Kidney (tissue), 14 donors: ENCODE data around the gene PPP1R2B. TPM values are rescaled to one million over a fixed set of nuclear protein-coding genes. Genes with fewer than 3 reads are reported as not detected.

Experiments used
- DNase-seq, 5 donors: peaks; one replicate each; pipeline ENCODE4 v3.0.0-alpha.2; 2013 to 2020
- FAIRE-seq: peaks from 2 replicates; lab custom pipeline; 2012; peaks lifted over from hg19 to GRCh38; lab: Jason Lieb, UNC
- H3K27ac ChIP-seq, 2 donors: one replicate each; pipeline ENCODE4 v1.7.0; 2013; ENCODE audit warnings: low read depth in 2 of 2, low read length in 2 of 2, inconsistent platforms in 1 of 2
- H3K27me3 ChIP-seq: one replicate; pipeline ENCODE4 v1.7.1; 2013; ENCODE audit warnings: low read length, inconsistent platforms; ENCODE audit not compliant: control insufficient read depth, insufficient read depth
- H3K36me3 ChIP-seq, 3 donors: one replicate each; pipeline versions ENCODE4 v1.7.0 to v1.7.1; 2013; ENCODE audit warnings: low read length in 3 of 3, control low read depth in 1 of 3, inconsistent platforms in 1 of 3; ENCODE audit not compliant: insufficient read depth in 3 of 3, control insufficient read depth in 2 of 3
- H3K4me1 ChIP-seq, 3 donors: one replicate each; pipeline versions ENCODE4 v1.7.0 to v1.7.1; 2013; ENCODE audit warnings: low read length in 3 of 3, inconsistent platforms in 1 of 3, low read depth in 1 of 3; ENCODE audit not compliant: control insufficient read depth in 2 of 3, insufficient read depth in 2 of 3
- H3K4me3 ChIP-seq, 3 donors: one replicate each; pipeline versions ENCODE4 v1.7.0 to v1.8.1; 2013; ENCODE audit warnings: low read length in 3 of 3, control low read depth in 1 of 3, inconsistent platforms in 1 of 3
- H3K9ac ChIP-seq, 3 donors: one replicate each; pipeline versions ENCODE4 v1.7.0 to v1.7.1; 2013; ENCODE audit warnings: low read length in 3 of 3, control low read depth in 1 of 3, inconsistent platforms in 1 of 3
- H3K9me3 ChIP-seq, 3 donors: one replicate each; pipeline versions ENCODE4 v1.7.0 to v1.7.1; 2013; ENCODE audit warnings: low read length in 3 of 3, control low read depth in 1 of 3, inconsistent platforms in 1 of 3; ENCODE audit not compliant: control insufficient read depth in 2 of 3, insufficient read depth in 1 of 3
- CTCF ChIP-seq: IDR thresholded peaks from 3 replicates; pipeline ENCODE4 v1.5.1; 2012; ENCODE audit warnings: mild to moderate bottlenecking, moderate library complexity, borderline replicate concordance; ENCODE audit not compliant: insufficient read depth; ENCODE audit errors: extremely low read depth
- intact Hi-C: fragments of 100-400 bp; cut with DNase I; formaldehyde crosslinking; loops from one replicate; pipeline ENCODE4 v1.11.1; 2022
- polyA plus RNA-seq: library from polyadenylated mRNA; stranded (reverse); fragments of 350-450 nt; fragmentation: Illumina TruSeq; extraction: RNeasy Lipid Tissue Mini Kit (QIAGEN cat#74804); gene quantifications from one replicate; pipeline ENCODE4 v1.2.3, GENCODE V29; 2014; ENCODE audit warnings: low read depth, low replicate concordance; ENCODE audit not compliant: insufficient read depth
- total RNA-seq: library from RNA; stranded (reverse); fragmentation: NEBNext Ultra II Directional; extraction: Animal tissue kit (Norgen Biotek cat#: 25700); gene quantifications from one replicate; pipeline ENCODE4 v1.2.1, GENCODE V29; 2021
- donor health status: control.
- donor health status: control.
- donor health status: control.
- donor health status: control.
- donor health status: control.
- donor health status: DM: yes; HTN: yes; CAD: no.
- donor health status: Normal renal cell carcinoma (clear cell type).

The PPP1R2B gene
- total and polyA plus RNA-seq, 2 donors from 2014 or later = not detected

- Histone ChIP-seq H3K9me3 (no peaks in the 10 kb centered on the region), H3K36me3 (no peaks in the 10 kb centered on the region), H3K9ac (no peak overlapping the region), H3K4me3 (no peak overlapping the region), H3K27me3 (no peaks in the 10 kb centered on the region), H3K27ac (no peak overlapping the region), H3K4me1 (no peaks in the 10 kb centered on the region)
- DNase-seq (no peak), FAIRE-seq (no peak)
- intact Hi-C loops = no loop called here
- no peak for TF ChIP-seq CTCF
These were observed 33.3 kb downstream of the PPP1R2B start for GRCh38 chr5:156883316-156883875.

- Histone ChIP-seq H3K27ac (no peak overlapping the region), H3K9ac (no peak overlapping the region), H3K36me3 (no peaks in the 10 kb centered on the region), H3K4me3 (no peak overlapping the region), H3K27me3 (no peaks in the 10 kb centered on the region), H3K4me1 (no peaks in the 10 kb centered on the region), H3K9me3 (no peaks in the 10 kb centered on the region)
- DNase-seq = no peak
- intact Hi-C loops = no loop called here
- no peak for TF ChIP-seq CTCF
- no peak for FAIRE-seq
These were observed 38.4 kb downstream of the PPP1R2B start for GRCh38 chr5:156888520-156888919.

- Histone ChIP-seq H3K4me1 (no peaks in the 10 kb centered on the region), H3K4me3 (no peak overlapping the region), H3K36me3 (no peaks in the 10 kb centered on the region), H3K9me3 (no peaks in the 10 kb centered on the region), H3K27ac (no peak overlapping the region), H3K27me3 (no peaks in the 10 kb centered on the region), H3K9ac (no peak overlapping the region)
- no peak for DNase-seq
- intact Hi-C loops = no loop called here
- TF ChIP-seq CTCF = no peak
- FAIRE-seq = no peak
These were observed 42.1 kb downstream of the PPP1R2B start for GRCh38 chr5:156892223-156892622.

GRCh38 chr5:156892864-156893263 lies 42.8 kb downstream of the PPP1R2B start:
- no peak for TF ChIP-seq CTCF

More at GRCh38 chr5:156892864-156893263, 42.8 kb downstream of the PPP1R2B start:
- H3K27ac ChIP-seq = no peak overlapping the region
- FAIRE-seq (no peak), DNase-seq (no peak)
- no peak overlapping the region for H3K9ac ChIP-seq
- H3K4me1 ChIP-seq = no peaks in the 10 kb centered on the region
- H3K4me3 ChIP-seq = no peak overlapping the region
- no peaks in the 10 kb centered on the region for H3K27me3 ChIP-seq
- intact Hi-C loops = no loop called here
- no peaks in the 10 kb centered on the region for H3K36me3 ChIP-seq
- no peaks in the 10 kb centered on the region for H3K9me3 ChIP-seq
